Fibroblast of skin of abdomen (primary cell): ENCODE results near the gene BMPR2.
"Not testable (repeated sequence)": the region's sequence is repeated elsewhere in the genome, so short reads cannot be mapped to it uniquely, and the experiment has no call there.

Experiments
- DNase-seq: peaks from one replicate; pipeline ENCODE4 v3.0.0-alpha.2; 2013

The BMPR2 gene

DNA sequence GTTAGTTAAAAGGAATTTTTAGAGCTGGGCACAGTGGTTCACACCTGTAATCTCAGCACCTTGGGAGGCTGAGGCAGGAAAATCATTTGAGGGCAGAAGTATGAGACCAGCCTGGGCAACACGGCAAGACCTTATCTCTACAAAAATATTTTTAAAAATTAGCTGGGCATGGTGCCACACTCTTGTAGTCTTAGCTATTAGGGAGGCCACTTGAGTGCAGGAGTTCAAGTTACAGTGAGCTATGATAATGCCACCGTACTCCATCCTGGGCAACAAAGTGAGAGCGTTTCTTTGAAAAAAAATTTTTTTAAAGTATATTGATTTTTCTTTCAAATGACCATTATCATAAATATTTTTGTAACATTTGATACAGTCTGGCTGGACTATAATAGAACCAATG is 165.0 kb downstream of the BMPR2 start:
- DNase-seq = no peak

DNA sequence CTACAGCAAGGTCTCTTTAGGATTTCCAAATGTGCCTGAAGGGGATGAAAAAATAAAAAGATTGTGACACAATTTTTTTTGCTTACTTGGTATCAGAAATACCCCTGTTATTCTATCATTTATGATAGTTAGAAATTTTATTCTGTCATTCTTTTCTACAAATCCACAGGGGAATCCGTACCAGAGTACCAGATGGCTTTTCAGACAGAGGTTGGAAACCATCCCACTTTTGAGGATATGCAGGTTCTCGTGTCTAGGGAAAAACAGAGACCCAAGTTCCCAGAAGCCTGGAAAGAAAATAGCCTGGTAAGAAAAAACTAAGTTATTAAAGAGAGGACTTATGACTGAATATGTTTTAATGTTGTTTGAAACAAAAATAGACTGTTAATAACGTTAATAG is 166.0 kb downstream of the BMPR2 start:
- no peak for DNase-seq

DNA sequence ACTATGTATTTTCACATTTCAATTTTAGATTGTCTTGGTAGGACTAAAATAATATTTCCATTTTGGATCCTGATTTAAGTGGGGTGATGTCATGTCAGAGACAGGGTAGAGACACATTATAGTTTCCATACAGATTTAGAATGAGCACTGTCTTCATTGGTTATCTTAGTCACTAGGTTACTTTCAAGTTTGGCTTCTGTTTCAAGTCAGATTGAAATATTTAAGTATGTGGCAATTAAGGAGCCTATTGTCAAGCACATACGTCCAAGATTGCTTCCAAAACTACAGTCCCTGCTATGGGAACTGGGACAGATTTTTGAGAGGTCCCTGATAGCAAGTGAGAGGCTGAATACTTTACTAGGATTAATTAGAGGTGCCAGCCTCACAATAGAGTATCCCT is 169.4 kb downstream of the BMPR2 start:
- no peak for DNase-seq

DNA sequence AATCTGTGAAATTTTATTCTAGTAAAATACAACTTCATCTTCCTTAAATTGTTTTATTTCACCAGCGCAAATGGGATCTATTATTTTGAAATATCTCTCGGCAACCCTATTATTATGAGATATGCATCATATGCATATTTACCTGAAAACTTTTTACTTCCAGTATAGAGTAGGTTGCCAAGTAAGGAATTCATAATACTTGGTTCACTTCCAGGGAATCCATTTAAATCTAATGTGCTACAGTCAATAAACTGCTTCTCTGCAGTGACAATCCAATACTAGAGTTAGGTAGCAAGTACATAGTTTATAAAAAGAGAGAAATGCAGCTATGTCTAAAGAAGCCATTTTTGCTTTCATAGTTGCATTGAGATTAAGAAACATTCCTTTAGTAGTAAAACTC is 169.8 kb downstream of the BMPR2 start:
- no peak for DNase-seq

DNA sequence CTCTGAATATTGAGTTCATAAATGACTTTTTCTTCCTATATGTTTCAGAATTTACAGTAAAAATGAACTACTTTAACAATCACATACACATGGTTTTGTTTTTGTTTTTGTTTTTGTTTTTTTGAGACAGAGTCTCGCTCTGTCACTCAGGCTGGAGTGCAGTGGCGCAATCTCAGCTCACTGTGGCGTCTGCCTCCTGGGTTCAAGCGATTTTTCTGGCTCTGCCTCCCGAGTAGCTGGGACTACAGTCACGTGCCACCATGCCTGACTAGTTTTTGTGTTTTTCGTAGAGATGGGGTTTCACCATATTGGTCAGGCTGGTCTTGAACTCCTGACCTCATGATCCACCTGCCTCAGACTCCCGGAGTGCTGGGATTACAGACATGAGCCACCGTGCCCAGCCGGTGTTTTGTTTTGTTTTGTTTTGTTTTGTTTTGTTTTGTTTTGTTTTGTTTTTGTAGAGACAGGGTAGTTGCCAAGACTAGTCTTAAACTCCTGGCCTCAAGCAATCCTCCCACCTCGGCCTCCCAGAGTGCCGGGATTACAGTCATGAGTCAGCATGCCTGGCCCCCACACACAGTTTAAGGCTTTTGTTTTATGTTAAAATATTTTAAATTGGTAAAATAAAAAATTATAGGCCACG is 170.5 kb downstream of the BMPR2 start:
- DNase-seq = not testable (repeated sequence)

DNA sequence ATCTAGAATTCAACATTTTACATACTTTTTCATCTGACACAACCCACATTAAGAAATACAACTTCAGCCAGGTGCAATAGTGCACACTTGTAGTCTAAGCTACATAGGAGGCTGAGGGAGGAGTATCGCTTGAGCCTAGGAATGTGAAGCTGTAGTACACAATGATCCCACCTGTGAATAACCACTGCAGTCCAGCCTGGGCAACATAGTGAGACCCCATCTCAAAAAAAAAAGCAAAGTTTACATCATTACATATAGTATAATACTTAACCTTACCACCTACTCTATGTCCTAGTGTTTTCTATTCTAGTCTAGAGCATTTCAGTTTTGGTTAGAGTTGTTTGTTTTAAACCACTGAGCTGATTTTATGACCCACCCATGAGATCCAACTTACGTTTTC is 172.1 kb downstream of the BMPR2 start:
- no peak for DNase-seq

DNA sequence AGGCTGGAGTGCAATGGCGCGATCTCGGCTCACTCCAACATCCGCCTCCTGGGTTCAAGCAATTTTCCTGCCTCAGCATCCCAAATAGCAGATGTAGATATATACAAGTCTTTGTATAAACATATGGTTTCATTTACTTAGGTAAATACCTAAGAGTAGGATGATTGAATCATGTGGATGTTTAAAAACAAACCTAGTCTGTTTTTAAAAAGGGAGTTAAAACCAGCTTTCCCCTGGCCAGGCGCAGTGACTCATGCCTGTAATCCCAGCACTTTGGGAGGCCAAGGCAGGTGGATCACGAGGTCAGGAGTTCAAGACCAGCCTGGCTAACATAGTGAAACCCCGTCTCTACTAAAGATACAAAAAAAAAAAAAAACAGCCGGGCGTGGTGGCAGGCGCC is 174.9 kb downstream of the BMPR2 start:
- DNase-seq = peak; percentile 27

DNA sequence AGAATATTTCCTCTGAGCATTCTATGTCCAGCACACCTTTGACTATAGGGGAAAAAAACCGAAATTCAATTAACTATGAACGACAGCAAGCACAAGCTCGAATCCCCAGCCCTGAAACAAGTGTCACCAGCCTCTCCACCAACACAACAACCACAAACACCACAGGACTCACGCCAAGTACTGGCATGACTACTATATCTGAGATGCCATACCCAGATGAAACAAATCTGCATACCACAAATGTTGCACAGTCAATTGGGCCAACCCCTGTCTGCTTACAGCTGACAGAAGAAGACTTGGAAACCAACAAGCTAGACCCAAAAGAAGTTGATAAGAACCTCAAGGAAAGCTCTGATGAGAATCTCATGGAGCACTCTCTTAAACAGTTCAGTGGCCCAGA is 179.2 kb downstream of the BMPR2 start:
- no peak for DNase-seq

DNA sequence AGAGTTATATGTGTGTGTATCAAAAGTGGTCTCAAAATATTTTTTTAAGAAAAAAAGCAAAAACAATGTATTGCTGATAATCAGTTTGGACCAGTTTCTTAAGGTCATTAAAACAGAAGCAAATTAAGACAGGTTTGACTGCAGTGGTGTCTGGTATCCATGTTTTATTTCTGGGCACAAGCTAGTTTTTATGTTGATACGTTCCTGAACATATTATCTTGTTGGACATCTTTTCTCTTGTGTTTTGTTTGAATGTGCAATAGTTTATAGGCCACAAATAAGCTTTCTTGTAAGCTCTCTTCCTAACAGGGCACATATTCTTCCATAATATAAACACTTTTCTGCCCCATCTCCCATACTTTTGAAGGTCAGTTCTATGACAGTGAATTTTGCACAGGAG is 184.1 kb downstream of the BMPR2 start:
- DNase-seq = no peak

DNA sequence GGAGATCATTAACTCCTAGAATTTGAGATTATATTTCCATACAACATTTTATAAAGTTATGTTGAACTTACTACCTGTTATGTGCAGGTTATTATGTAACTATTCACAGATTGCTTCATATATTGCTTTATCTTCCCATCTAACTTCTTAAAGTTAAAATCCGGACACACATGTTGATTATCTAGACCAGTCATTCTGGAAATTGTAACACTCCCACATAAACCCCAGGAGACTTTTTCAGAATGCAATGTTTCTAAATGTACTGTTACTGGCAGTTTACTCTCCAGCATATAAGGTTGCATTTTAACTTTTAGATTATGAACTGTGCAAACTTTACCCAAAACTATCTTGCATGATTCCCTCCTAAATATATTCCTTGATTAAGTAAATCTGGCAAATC is 188.1 kb downstream of the BMPR2 start:
- no peak for DNase-seq

DNA sequence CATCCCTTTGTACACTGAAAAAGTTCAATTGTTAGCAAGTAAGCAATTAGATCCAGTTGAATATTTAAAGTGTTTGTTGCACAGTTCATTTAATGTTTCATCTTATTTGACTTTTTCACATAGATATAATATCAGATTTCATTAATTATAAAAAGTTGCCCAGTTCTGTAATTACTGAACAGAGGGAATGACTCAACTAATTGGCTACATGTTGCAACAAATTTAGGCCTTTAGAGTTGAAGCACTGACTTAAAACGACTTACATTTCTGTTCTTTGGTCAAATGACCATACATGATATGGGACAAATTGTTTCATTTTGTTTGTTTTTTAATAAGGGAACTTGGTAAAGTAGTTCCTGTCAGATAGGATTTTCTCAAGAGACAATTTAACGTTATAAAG is 190.2 kb downstream of the BMPR2 start:
- no peak for DNase-seq

DNA sequence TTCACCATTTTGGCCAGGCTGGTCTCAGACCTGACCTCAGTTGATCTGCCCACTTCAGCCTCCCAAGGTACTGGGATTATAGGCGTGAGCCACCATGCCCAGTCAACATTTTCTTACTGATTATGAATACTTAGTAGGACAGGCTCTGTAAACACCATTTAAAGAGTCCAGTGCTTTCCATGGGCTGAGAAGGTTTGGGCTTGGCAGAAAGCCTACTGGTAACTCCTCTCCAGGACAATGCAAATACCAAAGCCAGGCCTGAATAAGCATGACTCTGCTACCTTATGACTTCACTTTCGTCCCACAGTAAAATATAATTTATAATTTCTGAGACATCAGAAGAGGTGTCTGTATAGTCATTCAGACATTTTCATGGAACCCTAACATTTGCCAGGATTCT is 198.4 kb downstream of the BMPR2 start:
- DNase-seq = no peak

DNA sequence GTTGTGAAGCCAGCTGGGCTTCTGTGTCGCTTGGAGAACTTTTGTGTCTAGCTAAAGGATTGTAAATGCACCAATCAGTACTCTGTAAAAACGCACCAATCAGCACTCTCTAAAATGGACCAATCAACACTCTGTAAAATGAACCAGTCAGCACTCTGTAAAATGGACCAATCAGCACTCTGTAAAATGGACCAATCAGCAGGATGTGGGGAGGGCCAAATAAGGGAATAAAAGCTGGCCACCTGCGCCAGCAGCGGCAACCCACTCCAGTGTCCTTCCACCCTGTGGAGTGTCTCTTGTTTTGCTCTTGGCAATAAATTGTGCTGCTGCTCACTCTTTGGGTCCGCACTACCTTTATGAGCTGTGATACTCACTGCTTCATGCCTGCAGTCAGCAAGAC is 199.1 kb downstream of the BMPR2 start:
- DNase-seq = not testable (repeated sequence)

DNA sequence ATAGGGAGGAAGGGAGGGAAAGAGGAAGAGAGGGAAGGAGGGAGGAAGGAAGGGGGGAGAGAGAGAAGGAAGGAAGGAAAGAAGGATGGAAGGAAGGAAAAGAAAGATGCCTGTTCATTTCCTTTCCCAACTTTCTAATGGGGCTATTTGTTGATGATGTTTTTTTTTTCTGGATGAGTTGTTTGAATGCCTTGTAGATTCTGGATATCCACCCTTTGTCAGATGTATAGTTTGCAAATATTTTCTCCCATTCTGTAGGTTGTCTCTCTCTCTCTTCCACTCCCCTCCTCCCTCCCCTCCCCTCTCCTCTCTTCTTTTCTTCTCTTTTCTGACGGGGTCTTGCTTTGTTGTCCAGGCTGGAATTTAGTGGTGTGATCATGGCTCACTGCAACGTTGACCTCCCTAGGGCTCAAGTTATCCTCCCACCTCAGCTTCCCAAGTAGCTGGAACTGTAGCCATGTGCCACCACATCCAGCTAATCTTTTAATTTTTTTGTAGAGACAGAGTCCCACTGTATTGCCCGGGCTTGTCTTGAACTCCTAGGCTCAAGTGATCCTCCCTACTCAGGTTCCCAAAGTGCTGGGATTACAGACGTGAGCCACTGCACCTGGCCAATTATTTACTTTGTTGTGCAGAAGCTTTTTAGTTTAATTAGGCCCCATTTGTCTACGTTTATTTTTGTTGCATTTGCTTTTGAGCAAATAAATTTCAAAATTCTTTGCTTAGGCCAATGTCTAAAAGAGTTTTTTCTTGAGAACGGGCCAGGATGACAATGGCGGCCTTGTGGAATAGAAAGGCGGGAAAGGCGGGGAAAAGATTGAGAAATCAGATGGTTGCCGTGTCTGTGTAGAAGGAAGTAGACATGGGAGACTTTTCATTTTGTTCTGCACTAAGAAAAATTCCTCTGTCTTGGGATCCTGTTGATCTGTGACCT is 201.4 kb downstream of the BMPR2 start:
- no peak for DNase-seq

DNA sequence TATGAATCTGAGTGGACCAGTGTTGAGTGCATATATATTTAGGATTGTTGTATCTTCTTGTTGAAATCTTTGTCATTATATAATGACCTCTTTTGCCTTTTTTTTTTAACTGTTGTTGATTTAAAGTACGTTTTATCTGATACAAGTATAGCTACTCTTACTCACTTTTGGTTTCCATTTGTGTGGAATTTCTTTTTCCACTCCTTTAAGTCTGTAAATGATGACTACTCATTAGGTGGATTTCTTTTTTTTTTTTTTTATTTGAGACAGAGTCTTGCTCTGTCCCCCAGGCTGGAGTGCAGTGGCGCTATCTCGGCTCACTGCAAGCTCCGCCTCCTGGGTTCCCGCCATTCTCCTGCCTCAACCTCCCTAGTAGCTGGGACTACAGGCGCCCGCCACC is 206.7 kb downstream of the BMPR2 start:
- DNase-seq = not testable (repeated sequence)

DNA sequence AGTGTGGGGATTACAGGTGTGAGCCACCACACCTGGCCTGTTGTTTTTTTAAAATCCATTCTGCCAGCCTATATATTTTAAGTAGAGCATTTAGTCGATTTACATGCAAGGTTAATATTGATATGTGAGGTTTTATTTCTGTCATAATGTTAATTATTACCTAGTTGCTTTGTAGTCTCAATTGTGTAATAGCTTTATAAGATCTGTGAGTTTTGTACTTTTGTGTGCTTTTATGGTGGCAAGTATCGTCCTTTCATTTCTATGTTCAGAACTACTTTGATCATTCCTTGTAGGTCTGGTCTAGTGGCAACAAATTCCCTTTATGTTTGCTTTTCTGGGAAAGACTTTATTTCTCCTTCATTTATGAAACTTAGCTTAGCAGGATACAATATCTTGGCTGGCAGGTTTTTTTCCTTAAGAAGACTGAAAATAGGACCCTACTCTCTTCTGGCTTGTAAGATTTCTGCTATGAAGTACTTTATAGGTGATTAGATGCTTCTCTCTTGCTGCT is 207.6 kb downstream of the BMPR2 start:
- DNase-seq = no peak

DNA sequence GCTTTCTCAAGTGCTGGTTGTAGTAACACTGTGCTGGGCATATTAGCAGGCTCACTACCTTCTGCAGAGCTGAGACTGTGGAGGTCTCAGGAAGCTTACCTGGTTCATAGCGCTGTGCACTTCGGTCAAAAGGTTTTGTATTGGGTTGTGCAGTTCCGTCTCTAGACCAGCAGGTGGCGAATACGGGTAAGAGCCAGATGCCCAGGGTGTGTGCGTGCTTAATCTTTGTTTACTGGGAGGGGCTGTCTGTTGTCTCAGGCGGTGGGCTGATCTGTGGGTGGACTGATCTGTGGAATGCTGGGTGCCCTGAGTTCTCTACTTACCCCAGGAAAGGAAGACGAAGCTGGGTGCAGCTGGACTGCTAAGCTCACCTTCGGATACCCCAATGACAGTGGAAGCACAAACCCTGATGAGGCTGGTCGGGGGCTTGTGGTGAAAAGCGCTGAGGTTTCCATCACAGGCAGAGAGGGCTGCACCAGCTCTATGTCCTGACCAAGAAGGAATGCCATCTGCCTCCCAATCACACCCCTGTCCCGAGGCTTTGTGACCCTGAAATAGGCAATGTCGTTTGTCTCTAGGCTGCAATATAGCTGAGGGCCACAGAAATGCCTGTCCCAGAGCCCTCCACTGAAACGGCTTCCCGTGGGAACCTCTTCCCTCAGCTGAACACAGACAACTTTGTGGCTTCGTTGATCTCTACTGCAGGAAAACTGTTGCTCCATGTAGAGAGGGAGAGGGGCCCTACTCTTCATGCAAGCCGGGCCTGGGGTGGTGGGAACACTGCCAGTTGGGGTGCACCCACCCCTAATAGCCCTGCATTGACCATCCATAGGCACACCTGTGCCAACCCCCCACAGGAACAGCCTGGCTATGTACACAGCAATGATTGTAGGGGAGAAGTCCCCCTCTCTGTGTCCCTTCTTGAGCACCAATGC is 212.8 kb downstream of the BMPR2 start:
- DNase-seq = peak; percentile 65

DNA sequence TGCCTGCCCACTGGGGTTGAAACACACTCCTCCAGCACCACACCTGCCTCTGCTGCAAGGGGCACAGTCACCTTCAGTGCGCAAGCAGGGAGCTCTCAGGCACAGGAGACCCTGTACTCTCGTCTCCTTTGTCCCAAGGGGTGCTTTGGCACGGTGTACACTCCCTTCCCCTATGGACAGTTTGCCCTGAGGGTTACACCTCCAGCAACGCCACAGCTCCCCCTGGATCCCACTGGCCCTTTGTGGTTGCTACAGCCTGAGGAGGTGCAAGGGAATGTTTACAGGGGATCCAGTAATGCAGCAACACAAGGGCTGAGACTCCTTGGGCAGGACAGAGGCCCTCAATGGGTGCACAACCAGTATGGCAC is 213.4 kb downstream of the BMPR2 start:
- DNase-seq = no peak

DNA sequence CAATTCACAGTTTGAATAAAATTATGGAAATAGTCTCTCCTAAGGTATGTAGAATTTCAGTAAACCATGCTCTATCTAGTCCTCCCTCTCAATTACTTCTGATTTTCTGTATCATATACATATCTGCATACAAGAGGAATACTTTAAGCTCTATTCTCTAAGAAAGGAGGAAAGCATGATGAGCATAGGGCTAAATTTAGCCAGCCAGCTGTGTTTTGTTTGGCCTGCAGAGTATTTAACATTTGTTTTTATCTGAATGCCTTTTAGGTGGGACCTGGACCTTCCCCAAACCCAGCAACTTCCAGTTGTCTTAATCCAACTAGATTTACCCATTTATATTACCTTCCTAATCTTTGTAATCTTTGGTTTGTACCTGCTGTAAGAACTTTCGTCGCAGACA is 216.4 kb downstream of the BMPR2 start:
- DNase-seq = no peak

DNA sequence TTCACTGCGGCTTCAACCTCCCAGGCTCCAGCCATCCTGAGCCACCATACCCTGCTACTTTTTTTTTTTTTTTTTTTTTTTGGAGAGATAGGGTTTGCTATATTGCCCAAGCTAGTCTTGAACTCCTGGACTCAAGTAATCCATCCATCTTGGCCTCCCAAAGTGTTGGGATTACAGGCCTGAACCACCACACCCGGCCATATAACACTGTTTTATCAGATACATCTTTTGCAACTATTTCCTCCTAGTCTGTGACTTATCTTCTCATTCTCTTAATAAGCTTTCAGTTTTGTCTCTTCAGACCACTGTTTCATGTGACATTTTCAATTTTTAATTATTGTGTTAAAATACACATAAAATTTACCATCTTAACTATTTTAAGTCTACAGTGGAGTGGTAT is 223.0 kb downstream of the BMPR2 start:
- DNase-seq = no peak

DNA sequence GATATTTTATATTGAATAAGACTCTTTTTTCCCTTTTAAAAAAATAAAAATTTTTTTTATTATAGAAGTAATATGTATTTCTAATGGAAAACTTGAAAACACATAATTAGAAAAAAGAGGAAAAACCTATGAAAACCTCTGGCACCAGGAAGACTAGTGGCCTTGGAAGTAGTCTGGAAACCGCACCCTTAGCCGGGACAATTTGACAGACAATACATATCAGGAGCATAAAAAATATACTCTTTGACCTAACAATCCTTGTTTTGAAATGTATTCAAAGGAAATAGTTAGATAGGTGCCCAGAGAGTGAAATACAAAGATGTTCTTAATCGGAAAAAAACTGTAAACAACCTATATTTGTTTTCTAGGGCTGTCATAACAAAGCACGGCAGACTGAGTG is 223.8 kb downstream of the BMPR2 start:
- DNase-seq = no peak

DNA sequence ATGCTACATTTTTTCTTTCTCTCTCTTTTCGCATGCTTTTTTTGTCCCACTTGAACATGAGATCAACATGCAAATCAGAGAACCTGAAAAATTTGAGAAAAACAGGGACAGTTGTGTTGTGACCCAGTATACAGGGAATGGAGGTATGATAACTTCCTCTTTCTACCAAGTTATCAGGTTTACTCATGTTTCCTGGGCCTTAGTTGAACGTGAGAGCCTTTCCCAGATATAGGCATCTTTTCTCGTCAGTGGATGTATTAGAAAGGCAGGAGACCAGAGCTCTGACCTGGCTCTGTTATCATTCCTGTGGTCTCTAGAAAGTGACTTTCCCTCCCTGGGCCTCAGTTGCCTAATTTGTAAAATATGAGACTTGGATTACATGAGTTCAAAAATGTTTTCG is 228.6 kb downstream of the BMPR2 start:
- DNase-seq = no peak

DNA sequence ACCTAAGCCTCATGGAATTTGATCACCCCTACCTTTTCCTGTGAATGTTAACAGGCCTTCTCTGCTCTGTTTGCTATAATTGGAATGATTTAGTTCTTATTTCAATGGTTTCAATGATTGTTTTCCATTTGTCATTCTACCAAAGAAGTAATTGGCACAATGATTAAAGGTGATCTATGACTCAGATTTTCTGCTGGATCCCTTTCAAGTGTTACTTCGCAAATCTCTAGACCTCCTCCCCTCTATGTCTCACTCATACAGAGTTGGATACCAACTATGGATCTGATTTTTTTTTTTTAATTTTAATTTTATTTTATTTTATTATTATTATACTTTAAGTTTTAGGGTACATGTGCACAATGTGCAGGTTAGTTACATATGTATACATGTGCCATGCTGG is 229.0 kb downstream of the BMPR2 start:
- DNase-seq = no peak
